GM23338 (cell line): Measurements from ENCODE around the gene PPP1R7.

Experiments
- CTCF ChIP-seq, 2 experiments: fragments of 200-600 bp in 1 of 2; sonication (generic) in 1 of 2; conservative IDR thresholded peaks; 2 replicates each; pipeline versions ENCODE4 v1.5.1 to v1.6.1; 2016 to 2017; ENCODE audit warnings: antibody characterized with exemption in 2 of 2, low read depth in 2 of 2, mild to moderate bottlenecking in 2 of 2, moderate library complexity in 1 of 2
- POLR2AphosphoS5 ChIP-seq: IDR thresholded peaks from 2 replicates; pipeline ENCODE4 v1.6.1; 2016; ENCODE audit warnings: antibody characterized with exemption, low read depth

- no peak for TF ChIP-seq CTCF (conservative IDR thresholded peaks at IDR 0.05; ENCODE audit: low read depth in 2 of 2)
- TF ChIP-seq POLR2AphosphoS5, result no peak
Measured at GRCh38 chr2:241228860-241229516, 78.7 kb downstream of the PPP1R7 start.
